ENCODE results near the gene ATXN2.

ATXN2 gene

DNA sequence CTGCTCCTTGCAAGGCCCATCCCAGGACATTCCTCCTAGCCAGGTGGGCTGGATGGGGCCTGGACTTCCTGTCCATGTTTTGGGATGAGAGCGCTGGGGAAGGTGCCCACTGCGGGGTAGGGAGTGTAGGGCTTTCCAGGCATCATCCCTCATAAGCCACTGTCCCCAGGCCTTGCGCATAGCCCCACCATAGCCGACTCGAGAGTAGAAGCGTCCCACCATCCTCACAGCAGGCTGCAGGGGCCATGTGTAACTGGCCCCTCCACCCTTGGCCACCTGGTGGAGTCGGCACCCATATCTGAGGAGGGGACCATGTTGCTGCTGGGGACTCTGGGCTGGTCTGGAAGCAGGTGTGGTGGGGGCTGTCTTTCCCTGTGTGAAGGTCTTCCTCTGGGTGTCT is 162.8 kb downstream of the ATXN2 start:
- ATAC-seq: no peak

GRCh38 chr12:111435661-111436201 is 163.4 kb downstream of the ATXN2 start:
- no peak for ATAC-seq
- no peak for TF ChIP-seq ZFP3 (CRISPR knock-in tag; IDR thresholded peaks at IDR 0.05)
- no peak for TF ChIP-seq CREB5 (CRISPR knock-in tag; IDR thresholded peaks at IDR 0.05; ENCODE audit: low read depth)
- no peak for TF ChIP-seq ZNF565 (CRISPR knock-in tag; conservative IDR thresholded peaks at IDR 0.05; ENCODE audit: low read depth)
- no peak for TF ChIP-seq TSHZ2 (CRISPR knock-in tag; IDR thresholded peaks at IDR 0.05)
- TF ChIP-seq PPARA (CRISPR knock-in tag; IDR thresholded peaks at IDR 0.05; ENCODE audit: borderline replicate concordance): no peak
- no peak for TF ChIP-seq ZFP30 (CRISPR knock-in tag; IDR thresholded peaks at IDR 0.05)
- no peak for TF ChIP-seq POU6F1 (CRISPR knock-in tag; IDR thresholded peaks at IDR 0.05; ENCODE audit: borderline replicate concordance, low read depth)
- TF ChIP-seq BACH2 (CRISPR knock-in tag; IDR thresholded peaks at IDR 0.05; ENCODE audit: borderline replicate concordance): no peak
- TF ChIP-seq ESRRG (CRISPR knock-in tag; IDR thresholded peaks at IDR 0.05): no peak
- TF ChIP-seq RARB (CRISPR knock-in tag; IDR thresholded peaks at IDR 0.05): no peak
- no peak for TF ChIP-seq OSR1 (CRISPR knock-in tag; IDR thresholded peaks at IDR 0.05)
- TF ChIP-seq ISL1 (CRISPR knock-in tag; IDR thresholded peaks at IDR 0.05): no peak
- TF ChIP-seq, protein P1, sequence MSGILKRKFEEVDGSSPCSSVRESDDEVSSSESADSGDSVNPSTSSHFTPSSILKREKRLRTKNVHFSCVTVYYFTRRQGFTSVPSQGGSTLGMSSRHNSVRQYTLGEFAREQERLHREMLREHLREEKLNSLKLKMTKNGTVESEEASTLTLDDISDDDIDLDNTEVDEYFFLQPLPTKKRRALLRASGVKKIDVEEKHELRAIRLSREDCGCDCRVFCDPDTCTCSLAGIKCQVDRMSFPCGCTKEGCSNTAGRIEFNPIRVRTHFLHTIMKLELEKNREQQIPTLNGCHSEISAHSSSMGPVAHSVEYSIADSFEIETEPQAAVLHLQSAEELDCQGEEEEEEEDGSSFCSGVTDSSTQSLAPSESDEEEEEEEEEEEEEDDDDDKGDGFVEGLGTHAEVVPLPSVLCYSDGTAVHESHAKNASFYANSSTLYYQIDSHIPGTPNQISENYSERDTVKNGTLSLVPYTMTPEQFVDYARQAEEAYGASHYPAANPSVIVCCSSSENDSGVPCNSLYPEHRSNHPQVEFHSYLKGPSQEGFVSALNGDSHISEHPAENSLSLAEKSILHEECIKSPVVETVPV (CRISPR knock-in tag; IDR thresholded peaks at IDR 0.05): no peak
- no peak for TF ChIP-seq ARNTL (CRISPR knock-in tag; IDR thresholded peaks at IDR 0.05; ENCODE audit: borderline replicate concordance, low read depth)
- no peak for TF ChIP-seq ZNF8 (CRISPR knock-in tag; IDR thresholded peaks at IDR 0.05)
- TF ChIP-seq TOX (CRISPR knock-in tag; IDR thresholded peaks at IDR 0.05; ENCODE audit: borderline replicate concordance): no peak
- no peak for TF ChIP-seq ZC3H10 (CRISPR knock-in tag; IDR thresholded peaks at IDR 0.05)
- no peak for TF ChIP-seq SNAI2 (CRISPR knock-in tag; IDR thresholded peaks at IDR 0.05)
- TF ChIP-seq PATZ1 (CRISPR knock-in tag; IDR thresholded peaks at IDR 0.05; ENCODE audit: borderline replicate concordance): no peak
- TF ChIP-seq CSDC2 (CRISPR knock-in tag; IDR thresholded peaks at IDR 0.05): no peak

More for the DNA sequence above, 162.8 kb downstream of the ATXN2 start:
- TF ChIP-seq ISL1 (CRISPR knock-in tag; IDR thresholded peaks at IDR 0.05) (no peak), BACH2 (CRISPR knock-in tag; IDR thresholded peaks at IDR 0.05; ENCODE audit: borderline replicate concordance) (no peak), PPARA (CRISPR knock-in tag; IDR thresholded peaks at IDR 0.05; ENCODE audit: borderline replicate concordance) (no peak), ZFP30 (CRISPR knock-in tag; IDR thresholded peaks at IDR 0.05) (no peak), ZNF565 (CRISPR knock-in tag; conservative IDR thresholded peaks at IDR 0.05; ENCODE audit: low read depth) (no peak), OSR1 (CRISPR knock-in tag; IDR thresholded peaks at IDR 0.05) (no peak), GLIS3 (CRISPR knock-in tag; IDR thresholded peaks at IDR 0.05) (no peak), RARB (CRISPR knock-in tag; IDR thresholded peaks at IDR 0.05) (no peak)
- TF ChIP-seq, protein P1 (CRISPR knock-in tag; IDR thresholded peaks at IDR 0.05): no peak
